HG02571 (cell line): Measurements from ENCODE around the gene SHANK1.
"Not testable (repeated sequence)": the region's sequence is repeated elsewhere in the genome, so short reads cannot be mapped to it uniquely, and the experiment has no call there.

Experiments
- ATAC-seq: cut with Tn5 transposase; IDR thresholded peaks from one replicate; pipeline ENCODE4 v1.9.1; 2021; ENCODE audit warnings: mild to moderate bottlenecking, moderate library complexity; ENCODE audit not compliant: unreplicated experiment

The SHANK1 gene

GRCh38 chr19:50719566-50719965 lies at the start of gene SHANK1:
SHANK1 (minus strand) TSS chr19:50719802; CDS start chr19:50716919, 2,883 bp downstream.
- ATAC-seq: no peak

GRCh38 chr19:50768277-50768676 lies 48.7 kb upstream of the SHANK1 start:
- ATAC-seq: no peak

DNA sequence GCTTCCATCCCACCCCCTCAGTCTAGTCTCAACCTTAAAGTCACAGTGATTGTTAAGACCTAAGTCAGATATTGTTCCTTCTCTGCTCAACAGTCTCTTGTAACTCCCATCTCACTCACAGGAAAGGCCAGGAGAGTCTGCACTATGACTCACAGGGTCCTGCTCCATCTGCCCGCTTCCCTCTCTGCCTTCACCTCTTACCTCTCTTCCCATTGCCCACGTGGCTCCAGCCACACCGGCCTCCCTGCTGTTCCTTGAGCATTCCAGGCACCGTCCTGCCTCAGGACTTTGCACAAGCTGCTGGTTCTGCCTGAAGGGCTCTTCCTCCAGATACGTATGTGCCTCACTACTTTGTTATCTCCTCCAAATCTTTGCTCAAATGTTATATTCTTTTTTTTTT lies 47.7 kb upstream of the SHANK1 start:
- ATAC-seq: not testable (repeated sequence)

DNA sequence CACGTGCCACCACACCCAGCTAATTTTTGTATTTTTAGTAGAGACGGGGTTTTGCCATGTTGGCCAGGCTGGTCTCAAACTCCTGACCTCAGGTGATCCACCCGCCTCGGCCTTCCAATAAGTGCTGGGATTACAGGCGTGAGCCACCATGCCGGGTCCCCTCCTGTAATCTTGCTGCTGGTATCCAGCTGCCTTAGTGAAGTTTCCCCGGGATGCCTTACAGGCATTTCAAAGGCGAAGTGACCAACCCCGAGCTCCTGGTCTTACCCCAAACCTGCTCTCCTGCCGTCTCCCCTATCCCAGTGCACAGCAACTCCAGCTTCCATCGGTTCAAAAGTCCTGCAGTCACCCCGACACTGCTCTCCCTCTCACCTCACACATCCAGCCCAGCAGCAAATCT lies 47.1 kb upstream of the SHANK1 start:
- ATAC-seq: not testable (repeated sequence)

- ATAC-seq: no peak
These were observed 44.8 kb upstream of the SHANK1 start for GRCh38 chr19:50764409-50764808.

DNA sequence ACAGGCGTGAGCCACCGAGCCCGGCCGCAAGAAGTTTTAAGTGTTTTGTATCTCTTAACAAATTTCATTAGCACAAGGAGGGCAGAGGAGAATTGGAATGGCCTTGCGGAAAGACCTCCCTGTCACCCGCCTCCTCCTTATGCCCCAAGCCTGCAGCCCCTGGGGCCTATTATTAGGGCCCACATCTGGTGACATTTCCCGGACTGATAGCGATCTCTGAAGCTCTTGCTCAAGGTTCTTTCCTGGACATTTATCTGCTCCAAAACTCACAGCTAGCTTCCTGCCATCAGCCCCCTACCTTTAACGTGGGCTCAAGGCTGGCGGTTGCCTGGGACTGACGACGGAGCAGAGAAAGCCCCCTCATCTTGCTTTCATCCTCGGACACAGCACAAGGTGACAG lies 43.9 kb upstream of the SHANK1 start:
- ATAC-seq: not testable (repeated sequence)

DNA sequence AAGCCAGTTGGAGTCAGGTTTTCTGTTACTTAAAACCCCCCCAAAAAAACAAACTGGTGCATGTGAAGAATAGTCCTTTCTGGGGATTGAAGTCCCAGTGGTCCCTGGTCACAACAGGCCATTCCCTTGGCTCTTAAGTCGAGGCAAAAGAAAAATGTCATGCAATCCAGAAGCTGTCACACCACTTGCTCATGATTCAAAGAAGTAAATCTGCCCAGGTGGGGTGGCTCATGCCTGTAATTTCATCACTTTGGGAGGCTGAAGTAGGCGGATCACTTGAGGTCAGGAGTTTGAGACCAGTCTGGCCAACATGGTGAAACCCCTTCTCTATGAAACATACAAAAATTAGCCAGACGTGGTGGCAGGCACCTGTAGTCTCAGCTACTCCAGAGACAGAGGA lies 41.9 kb upstream of the SHANK1 start:
- not testable (repeated sequence) for ATAC-seq

GRCh38 chr19:50759886-50760285 lies 40.3 kb upstream of the SHANK1 start:
- no peak for ATAC-seq

- ATAC-seq: not testable (repeated sequence)
These were observed 39.5 kb upstream of the SHANK1 start for GRCh38 chr19:50759076-50759475.

DNA sequence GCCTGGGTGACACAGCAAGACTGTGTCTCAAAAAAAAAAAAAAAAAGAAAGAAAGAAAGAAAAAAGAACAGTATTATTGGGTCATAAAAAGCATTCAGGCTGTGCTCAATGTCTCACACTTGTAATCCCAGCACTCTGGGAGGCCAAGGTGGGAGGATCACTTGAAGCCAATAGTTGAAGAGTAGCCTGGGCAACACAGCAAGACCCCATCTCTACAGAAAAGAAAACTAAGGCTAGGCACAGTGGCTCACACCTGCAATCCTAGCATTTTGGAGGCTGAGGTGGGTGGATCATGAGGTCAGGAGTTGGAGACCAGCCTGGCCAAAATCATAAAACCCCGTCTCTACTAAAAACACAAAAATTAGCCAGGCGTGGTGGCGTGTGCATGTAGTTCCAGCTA lies 38.0 kb upstream of the SHANK1 start:
- ATAC-seq: not testable (repeated sequence)

GRCh38 chr19:50756244-50756643 lies 36.6 kb upstream of the SHANK1 start:
- not testable (repeated sequence) for ATAC-seq

DNA sequence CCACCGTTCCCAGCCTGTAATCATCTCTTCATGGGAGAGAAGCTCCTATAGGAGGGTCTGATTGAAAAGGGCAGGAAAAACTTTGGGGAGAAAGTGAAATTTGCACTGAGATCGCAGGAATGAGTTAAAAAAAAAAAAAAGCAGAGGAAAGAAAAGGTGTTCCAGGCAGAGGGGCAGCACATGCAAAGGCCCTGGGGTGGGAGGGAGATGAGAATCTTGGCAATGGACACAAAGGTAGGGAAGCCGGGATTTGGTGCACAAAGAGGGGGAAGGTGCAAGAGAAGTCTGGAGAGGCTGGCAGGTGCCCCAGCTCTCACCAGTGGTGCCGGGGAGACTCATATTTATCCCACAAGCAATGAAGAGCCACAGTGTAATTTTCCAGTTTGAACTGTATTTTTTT lies 34.3 kb upstream of the SHANK1 start:
- ATAC-seq: no peak

GRCh38 chr19:50750010-50750409 lies 30.4 kb upstream of the SHANK1 start:
- ATAC-seq: no peak

DNA sequence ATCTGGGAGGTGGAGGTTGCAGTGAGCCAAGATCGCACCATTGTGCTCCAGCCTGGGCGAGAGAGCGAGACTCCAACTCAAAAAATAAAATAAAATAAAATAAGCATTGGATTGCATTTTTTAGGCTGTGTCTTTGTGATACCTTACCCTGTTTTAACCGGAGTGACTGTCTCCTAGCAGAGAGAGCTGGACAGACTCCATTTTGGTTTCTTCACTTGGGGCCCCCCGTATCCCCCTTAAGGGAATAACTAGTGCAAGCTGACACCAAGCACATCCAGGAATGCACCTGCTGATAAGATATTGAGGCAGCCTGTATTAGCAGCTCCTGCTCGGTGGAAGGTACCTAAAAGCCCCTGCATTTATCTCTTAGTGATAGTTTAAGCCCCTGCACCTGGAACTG lies 29.9 kb upstream of the SHANK1 start:
- ATAC-seq: no peak

- ATAC-seq: not testable (repeated sequence)
These were observed 27.5 kb upstream of the SHANK1 start for GRCh38 chr19:50747141-50747540.

DNA sequence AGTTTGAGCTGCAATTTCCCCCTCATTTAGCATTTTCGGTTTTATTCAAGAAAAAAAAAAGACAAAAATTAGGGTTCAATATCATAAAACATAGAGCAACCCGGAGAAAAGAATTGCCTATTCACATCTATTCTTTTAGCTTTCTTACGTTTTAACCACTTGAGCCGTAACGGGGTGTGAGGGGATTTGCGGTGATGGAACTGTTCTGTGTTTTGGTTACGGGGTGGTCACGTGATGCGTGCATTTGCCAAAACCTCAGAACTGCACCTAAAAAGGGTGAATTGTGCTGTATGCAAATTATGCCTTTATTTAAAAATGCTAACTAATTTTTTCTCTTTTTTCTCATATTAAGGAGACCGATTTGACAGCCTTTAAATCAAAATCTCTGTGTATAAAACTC lies 25.6 kb upstream of the SHANK1 start:
- no peak for ATAC-seq

- no peak for ATAC-seq
These were observed 23.9 kb upstream of the SHANK1 start for GRCh38 chr19:50743537-50743936.

GRCh38 chr19:50741179-50741933 lies 21.8 kb upstream of the SHANK1 start:
- no peak for ATAC-seq

- ATAC-seq: no peak
These were observed 20.4 kb upstream of the SHANK1 start for GRCh38 chr19:50739914-50740426.

GRCh38 chr19:50739132-50739913 lies 19.7 kb upstream of the SHANK1 start:
- ATAC-seq: no peak

DNA sequence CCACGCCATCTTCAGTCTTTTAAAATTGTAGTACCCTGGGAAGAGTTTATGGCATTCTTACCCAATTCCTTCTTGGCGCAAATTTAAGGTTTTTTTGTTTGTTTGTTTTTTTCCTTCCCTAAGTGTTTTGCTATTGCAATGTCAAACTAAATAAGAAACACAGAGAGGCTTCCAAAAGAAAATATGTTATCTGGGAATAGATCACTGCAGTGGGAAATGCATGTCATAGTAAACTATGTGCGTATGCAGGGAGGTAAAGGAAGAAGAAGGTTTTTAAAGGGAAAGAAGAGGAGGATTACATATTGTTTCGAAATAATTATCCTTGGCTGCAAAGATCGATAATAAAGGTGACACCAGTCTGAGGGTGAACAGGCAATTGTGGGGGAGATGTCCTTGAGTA lies 16.7 kb upstream of the SHANK1 start:
- no peak for ATAC-seq

GRCh38 chr19:50735869-50736268 lies 16.3 kb upstream of the SHANK1 start:
- ATAC-seq: no peak
